Retina (tissue), 1 donor: Measurements from ENCODE around the gene PNMA8B.
"Not testable (repeated sequence)": the region's sequence is repeated elsewhere in the genome, so short reads cannot be mapped to it uniquely, and the experiment has no call there.

ENCODE experiments used
- DNase-seq: peaks from one replicate; pipeline ENCODE4 v3.0.0-alpha.2; 2016

PNMA8B gene, protein sequence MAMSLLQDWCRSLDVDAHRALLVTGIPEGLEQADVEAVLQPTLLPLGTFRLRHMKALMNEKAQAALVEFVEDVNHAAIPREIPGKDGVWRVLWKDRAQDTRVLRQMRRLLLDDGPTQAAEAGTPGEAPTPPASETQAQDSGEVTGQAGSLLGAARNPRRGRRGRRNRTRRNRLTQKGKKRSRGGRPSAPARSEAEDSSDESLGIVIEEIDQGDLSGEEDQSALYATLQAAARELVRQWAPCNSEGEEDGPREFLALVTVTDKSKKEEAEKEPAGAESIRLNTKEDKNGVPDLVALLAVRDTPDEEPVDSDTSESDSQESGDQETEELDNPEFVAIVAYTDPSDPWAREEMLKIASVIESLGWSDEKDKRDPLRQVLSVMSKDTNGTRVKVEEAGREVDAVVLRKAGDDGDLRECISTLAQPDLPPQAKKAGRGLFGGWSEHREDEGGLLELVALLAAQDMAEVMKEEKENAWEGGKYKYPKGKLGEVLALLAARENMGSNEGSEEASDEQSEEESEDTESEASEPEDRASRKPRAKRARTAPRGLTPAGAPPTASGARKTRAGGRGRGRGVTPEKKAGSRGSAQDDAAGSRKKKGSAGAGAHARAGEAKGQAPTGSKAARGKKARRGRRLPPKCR

GRCh38 chr19:46495786-46496099, at the start of gene PNMA8B:
Gene PNMA8B (minus strand): TSS chr19:46495867. CDS start chr19:46495465, 402 bp downstream.
- DNase-seq = peak; percentile 98

GRCh38 chr19:46544651-46545050, 49.0 kb upstream of the PNMA8B start:
- no peak for DNase-seq

DNA sequence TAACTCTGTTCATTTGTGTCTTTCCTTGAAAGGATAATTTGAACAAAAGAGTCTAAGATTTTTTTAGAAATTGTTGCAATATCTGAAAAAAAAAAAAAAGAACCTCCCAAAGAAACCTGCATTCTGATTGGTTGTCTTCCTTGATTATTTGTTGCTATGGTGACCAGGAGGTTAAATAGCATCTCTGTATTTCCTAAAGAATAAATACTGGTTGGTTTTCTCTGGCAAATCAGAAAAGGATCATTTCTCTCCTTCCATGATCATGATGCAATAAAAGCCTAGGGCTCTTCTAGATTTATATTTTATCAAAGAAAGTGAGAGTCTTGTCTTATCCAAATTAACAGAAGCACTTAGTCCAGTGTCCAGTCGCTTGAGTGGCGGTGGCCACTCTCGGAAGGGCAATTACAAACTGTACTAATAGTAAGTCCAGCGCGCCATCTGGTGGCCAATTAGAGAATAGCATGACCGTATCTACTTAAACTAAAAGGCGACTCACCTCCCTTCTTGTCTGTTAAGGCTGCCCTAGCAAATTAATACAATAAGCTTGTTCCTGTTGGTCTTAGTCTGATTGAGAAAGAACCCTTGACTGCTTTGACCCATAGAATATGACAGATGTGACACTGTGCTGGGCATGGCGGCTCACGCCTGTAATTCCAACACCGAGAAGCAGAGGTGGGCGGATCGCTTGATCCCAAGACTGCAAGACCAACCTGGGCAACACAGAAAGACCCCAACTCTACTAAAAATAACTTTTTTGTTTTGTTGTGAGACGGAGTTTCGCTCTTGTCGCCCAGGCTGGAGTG, 47.0 kb upstream of the PNMA8B start:
- DNase-seq = peak; percentile 86

DNA sequence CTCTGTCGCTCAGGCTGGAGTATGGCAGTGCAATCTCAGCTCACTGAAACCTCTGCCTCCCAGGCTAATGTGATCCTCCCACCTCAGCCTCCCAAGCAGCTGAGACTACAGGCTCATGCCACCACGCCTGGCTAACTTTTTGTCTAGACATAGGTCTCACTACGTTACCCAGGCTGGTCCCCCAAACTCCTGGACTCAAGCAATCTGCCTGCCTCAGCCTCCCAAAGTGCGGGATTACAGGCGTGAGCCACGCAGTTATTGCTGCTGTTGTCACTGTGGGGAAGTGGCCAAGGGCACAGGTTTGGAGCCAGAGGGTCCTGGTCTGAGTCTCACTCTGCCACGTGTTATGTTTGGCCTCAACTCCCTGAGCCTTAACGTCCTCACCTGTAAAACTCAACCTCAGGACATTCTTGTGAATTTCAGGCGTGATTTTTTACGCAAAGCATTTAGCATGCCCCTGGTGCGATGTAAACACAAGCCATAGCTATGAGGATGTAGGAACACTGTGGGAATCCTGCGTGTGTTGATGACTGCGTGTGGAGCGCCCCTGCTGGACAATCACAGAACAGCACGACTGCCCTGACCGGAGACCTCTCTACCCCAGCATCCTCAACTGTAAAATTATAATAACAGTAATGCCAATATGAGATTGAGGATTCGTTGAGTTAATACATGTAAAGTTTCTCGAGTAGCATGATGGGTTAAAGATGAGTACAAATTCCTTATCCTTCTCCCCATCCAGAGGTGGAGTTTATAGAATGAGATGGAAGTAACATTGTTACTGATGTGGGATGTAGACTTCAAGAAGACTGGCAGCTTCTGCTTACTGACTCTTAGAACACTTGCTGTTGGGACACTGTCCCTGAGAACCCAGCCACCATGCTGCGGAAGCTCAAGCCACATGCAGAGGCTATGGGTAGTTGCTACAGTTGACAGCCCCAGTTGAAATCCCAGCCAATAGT, 41.8 kb upstream of the PNMA8B start:
- DNase-seq = peak; percentile 58

DNA sequence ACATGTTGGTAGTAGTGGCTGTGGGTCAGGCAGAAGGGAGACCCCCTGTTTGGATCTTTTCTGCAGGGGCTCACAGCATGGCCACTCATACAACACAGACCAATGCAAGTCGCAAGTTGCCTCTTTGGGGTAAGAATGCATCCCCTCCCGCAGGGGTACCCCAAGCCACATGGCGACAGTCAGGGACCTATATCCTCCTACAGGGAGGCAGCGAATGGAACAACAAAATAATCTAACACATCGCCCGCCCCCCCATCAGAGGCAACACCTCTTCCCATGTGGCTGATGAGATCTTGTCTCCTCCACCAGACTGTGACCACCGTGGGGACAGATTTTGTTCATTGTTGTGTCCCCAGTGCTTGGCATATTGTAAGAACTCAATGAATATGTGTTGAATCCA, 40.7 kb upstream of the PNMA8B start:
- no peak for DNase-seq

DNA sequence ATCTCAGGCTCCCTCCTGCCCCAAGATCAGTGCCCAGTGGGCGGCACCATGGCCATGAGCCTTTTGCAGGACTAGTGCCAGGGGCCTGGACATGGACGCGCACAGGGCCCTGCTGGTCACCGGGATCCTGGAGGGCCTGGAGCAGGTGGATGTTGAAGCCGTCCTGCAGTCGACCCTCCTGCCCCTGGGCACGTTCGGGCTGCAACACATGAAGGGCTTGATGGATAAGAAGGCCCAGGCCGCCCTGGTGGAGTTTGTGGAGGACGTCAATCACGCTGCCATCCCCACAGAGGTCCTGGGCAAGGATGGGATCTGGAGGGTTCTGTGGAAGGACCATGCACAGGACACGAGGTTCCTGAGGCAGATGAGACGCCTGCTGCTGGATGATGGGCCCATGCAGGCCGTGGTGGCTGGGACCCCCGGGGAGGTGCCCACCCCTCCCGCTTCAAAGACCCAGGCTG, 38.0 kb upstream of the PNMA8B start:
- DNase-seq = no peak

GRCh38 chr19:46533078-46533620, 37.5 kb upstream of the PNMA8B start:
- peak; percentile 66 for DNase-seq

DNA sequence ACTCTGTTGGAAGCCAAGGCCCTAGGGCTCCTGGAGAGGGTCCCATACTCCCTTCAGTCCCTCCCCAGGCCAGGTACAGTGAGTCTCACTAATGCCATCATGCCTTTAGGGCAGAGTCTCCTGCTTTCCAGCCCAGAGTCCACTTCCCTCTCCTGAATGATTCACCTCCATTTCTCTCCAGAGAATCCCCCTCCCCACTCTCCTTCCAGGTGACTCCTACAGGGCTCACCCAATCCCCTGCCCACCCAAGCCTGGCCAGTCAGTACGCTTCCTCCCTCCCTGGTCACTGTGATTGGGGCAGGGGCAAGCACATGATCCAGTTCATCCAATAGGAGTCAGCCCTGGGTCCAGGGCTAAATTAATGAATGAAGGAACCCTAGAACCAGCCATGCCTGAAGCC, 35.0 kb upstream of the PNMA8B start:
- DNase-seq = no peak

DNA sequence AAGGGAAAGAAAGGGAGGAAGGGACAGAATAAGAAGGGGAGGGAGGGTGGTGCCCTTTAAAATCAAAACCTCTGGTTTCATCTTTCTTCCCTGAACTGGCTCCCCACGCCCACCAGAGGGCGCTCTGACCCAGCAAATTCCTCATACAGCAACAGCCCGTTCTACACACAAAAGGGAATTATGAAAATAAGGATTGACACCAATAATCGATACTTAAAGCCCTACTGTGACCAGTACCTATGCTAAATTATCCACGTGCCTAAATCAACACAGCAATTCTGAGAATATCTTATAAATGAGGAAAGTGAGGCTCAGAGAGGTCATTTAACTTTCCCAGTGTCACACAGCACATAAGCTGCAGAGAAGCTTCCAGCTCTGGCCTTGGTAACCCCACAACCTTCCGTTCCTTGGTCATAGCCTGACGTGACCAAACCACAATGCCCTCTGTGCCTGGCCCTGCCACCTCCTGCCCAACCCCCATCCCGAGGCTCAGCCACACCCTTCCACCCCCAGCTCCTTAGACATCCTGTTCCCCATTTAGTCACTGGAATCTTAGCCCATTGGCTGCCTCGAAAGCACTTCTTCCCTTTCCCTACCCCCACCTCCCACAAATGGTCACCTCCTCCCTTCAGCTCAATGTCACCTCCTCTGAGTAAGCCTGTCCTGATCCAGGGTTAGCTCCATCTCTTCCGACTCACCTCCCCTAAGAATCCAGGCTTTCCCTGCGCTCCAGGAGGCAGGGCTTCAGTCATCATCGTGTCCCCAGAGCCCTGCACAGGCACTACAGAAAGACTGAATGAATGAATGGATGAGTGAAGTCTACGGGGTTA, 34.2 kb upstream of the PNMA8B start:
- DNase-seq = peak; percentile 79

GRCh38 chr19:46528601-46529590, 33.2 kb upstream of the PNMA8B start:
- no peak for DNase-seq

DNA sequence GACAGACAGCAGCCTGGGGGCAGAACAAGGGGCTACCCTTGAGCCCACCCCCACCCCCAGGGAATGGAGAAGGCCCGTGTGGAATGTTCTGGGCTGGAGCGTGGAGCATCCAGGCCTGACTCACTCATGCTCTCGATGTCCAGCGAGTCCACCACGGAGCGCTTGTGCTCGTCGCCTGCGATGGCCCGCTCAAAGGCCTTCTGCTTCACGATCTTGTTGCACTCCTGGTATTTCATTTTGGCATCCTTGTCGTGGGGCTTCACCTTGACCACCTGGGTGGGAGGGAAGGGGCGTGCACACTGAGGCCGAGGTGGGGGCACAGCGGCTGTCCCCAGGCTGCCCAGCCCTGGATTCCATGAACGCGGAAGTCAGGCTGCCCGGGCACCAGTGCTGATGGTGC, 31.1 kb upstream of the PNMA8B start:
- DNase-seq = not testable (repeated sequence)

- no peak for DNase-seq
These were observed 28.6 kb upstream of the PNMA8B start for GRCh38 chr19:46524308-46524707.

- DNase-seq = not testable (repeated sequence)
These were observed 27.3 kb upstream of the PNMA8B start for GRCh38 chr19:46522988-46523387.

DNA sequence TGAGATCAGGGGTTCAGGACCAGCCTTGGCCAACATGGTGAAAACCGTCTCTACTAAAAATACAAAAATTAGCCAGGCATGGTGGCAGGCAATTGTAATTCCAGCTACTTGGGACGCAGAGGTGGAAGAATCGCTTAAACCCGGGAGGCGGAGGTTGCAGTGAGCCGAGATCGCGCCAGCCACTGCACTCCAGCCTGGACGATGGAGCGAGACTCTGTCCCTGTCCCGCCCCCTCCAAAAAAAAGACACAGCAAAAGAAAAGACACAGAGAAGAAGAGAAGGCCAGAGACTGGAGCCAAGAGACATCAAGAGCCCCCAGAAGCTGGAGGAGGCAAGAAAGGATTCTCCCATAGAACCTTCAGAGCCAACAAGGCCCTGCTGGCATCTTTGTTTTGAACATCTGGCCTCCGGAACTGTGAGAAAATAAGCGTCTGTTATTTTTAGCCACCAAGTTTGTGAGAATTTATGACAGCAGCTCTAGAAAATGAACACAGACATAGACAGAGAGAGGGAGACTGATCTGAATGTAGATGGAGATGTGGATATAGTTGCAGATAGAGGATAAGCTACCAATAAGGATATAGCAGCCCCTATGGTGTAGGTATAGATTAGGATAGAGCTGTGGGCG, 25.7 kb upstream of the PNMA8B start:
- DNase-seq = no peak

DNA sequence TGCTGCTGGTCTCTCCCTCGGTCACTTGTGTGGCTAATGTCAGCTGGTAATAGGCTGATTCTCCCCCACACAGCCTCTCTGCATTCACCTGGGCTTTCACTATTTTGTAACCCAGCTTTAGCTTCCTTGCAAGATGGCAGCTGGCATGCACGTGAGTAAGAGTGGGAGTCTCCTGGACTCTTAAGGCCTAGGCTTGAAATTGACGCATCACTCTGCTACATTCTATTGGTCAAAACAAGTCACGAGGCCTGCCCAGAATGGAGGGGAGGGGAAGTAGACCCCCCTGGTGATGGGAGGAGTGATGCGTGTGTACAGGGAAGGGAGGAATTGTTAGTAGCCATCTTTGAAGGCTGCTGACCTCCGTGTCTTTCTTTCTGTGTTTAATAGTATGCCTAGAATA, 24.9 kb upstream of the PNMA8B start:
- DNase-seq = no peak

- no peak for DNase-seq
These were observed 21.8 kb upstream of the PNMA8B start for GRCh38 chr19:46517471-46517870.

DNA sequence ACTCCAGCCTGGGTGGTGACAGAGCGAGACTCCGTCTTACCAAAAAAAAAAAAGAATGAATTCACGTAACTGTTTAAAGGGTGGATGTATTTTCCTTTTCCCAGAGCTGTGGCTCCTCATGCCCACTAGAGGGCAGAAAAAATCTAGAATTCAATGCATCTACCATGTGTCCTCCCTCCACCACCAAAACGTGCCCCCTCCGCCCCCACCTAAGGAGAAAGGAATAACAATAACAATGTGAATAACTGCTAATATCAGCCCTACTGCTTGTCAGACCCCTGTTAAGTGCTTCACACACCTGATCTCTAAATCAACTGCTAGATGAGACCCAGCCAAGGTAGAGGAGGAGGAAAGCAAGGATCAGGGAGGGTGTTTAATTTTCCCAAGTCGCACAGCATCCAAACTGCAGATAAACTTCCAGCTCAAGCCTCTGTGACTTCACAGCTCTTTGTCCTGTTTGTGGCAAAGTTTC, 20.2 kb upstream of the PNMA8B start:
- DNase-seq = no peak

GRCh38 chr19:46515290-46515609, 19.6 kb upstream of the PNMA8B start:
- DNase-seq = no peak

DNA sequence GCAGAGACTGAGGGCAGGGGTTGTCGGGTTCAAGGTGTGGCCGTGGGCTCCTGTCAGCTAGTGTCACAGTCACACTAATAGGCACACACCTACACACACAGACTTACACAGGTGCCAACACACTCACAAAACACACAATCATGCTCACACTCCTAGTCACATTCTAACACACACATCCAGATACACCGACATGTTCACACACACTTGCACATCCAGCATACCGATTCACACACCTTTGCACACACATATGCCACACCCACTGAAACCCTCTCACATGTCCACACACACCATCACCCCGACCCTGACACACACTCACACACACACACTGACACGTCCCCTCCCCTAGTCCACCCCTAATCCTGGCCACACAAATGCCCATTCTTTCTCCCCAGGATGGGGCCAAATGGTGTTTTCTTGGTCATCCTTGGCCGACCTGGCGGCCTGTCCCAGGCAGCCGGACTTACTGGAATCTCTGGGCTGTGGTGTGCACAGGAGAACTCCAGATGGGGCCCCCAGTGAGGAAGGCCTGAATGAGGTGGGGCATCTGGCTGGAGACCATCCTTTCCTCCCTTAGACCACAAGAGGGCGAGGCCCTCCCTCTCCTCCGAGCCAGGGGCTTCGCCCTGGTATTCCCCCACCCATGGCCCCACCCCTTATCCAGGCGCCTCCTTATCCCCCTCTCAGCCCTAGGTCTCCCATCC, 19.1 kb upstream of the PNMA8B start:
- no peak for DNase-seq
